Measurements from ENCODE around the gene DLGAP1. TPM values are rescaled to one million over a fixed set of nuclear protein-coding genes. Genes with fewer than 3 reads are reported as not detected.
A peak's percentile ranks its signal among the peaks of the same experiment; 100 is the strongest.
"Not testable (repeated sequence)": the region's sequence is repeated elsewhere in the genome, so short reads cannot be mapped to it uniquely, and the experiment has no call there.

Gene DLGAP1
- total RNA-seq, 1 donor from 2014 or later = 0.05 TPM

DNA sequence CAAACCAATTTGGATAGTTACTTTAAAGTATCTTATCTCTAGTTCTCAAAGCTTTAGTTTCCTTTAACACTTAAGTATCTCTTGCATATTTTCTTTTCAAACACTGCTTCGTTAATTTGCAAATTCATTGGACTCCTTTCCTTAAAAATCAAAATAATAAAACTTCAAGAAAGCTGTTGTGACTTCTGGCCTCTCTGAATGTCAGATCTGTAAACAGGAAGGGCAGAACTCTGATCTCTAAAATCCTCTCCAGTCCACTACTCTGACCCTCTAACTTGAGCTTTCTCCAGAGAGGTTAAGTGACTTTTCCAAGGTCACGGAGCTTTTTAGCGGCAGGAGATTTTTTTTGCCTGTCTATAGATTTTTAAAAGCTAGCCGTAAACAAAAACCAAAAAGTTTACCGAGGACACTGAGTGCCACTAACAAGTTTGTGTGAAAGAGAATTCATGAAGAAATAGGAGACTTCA lies 849.6 kb downstream of the DLGAP1 start:
- intact Hi-C loops (cut with micrococcal nuclease) = no loop called here
- H3K4me3 ChIP-seq = peak overlapping the region; percentile 67
- no peaks in the 10 kb centered on the region for H3K27me3 ChIP-seq (ENCODE audit: low read depth)
- H3K4me1 ChIP-seq = peaks cover 43% of the 10 kb centered on the region
- DNase-seq = no peak
- H3K9me3 ChIP-seq (replicated peaks) = no peaks in the 10 kb centered on the region
- H3K27ac ChIP-seq (replicated peaks) = peak overlapping the region; percentile 93
- no peaks in the 10 kb centered on the region for H3K36me3 ChIP-seq
- TF ChIP-seq, protein P1, sequence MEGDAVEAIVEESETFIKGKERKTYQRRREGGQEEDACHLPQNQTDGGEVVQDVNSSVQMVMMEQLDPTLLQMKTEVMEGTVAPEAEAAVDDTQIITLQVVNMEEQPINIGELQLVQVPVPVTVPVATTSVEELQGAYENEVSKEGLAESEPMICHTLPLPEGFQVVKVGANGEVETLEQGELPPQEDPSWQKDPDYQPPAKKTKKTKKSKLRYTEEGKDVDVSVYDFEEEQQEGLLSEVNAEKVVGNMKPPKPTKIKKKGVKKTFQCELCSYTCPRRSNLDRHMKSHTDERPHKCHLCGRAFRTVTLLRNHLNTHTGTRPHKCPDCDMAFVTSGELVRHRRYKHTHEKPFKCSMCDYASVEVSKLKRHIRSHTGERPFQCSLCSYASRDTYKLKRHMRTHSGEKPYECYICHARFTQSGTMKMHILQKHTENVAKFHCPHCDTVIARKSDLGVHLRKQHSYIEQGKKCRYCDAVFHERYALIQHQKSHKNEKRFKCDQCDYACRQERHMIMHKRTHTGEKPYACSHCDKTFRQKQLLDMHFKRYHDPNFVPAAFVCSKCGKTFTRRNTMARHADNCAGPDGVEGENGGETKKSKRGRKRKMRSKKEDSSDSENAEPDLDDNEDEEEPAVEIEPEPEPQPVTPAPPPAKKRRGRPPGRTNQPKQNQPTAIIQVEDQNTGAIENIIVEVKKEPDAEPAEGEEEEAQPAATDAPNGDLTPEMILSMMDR (IDR thresholded peaks at IDR 0.05; ENCODE audit: borderline replicate concordance) = no peak

DNA sequence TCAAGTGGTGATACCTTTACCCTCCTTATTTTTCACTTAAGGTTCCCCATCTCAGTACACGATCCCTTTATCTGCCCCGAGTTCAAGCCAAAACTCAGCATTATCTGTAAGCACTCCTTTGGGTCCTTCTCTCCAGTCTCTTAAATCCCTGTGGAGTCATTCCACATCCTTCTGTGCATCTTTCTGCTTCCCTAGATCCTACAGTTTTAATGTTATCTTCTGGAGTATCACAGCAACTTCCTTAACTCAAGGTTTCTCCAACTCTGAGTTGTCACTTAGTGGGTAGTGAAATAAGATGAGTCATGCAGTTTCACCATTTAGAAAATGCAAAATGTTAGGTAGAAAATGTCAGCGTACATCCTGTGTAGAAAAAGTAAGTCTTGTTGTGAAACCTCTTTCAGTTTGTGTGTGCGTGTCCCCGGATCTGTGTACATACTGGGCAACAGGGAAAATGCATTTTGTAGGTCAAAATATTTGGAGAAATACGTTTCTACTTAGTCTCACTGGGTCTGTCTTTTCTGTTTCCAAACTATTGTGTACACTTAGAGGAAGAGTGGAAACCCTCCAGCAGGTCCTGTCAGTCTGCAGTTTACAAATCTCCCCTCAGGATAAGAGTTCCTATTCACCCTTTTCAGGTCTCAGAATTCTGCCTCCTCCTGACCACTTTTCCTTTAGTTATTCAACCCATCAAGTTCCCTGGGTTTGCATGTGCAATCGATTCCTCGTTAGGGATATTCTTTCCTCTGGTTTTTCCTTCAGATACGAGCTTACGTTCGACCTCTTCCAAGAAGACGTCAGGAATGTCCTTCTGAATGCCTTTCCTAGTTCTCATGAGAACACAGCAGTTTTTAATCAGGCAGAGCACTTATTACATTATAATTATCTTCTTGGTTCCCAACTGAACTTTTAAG lies 850.4 kb downstream of the DLGAP1 start:
- Histone ChIP-seq H3K27me3 (ENCODE audit: low read depth) (no peaks in the 10 kb centered on the region), H3K9me3 (replicated peaks) (no peaks in the 10 kb centered on the region), H3K36me3 (no peaks in the 10 kb centered on the region), H3K27ac (replicated peaks) (peak overlapping the region; percentile 93), H3K4me1 (peaks cover 43% of the 10 kb centered on the region), H3K4me3 (peak overlapping the region; percentile 67)
- DNase-seq = no peak
- intact Hi-C loops (cut with micrococcal nuclease) = no loop called here
- TF ChIP-seq, protein P1 (IDR thresholded peaks at IDR 0.05; ENCODE audit: borderline replicate concordance) = no peak

GRCh38 chr18:3604235-3604497 lies 850.9 kb downstream of the DLGAP1 start:
- H3K4me1 ChIP-seq = peaks cover 43% of the 10 kb centered on the region
- DNase-seq = no peak
- TF ChIP-seq, protein P1 (IDR thresholded peaks at IDR 0.05; ENCODE audit: borderline replicate concordance) = no peak
- peak overlapping the region; percentile 93 for H3K27ac ChIP-seq (replicated peaks)
- H3K27me3 ChIP-seq (ENCODE audit: low read depth) = no peaks in the 10 kb centered on the region
- no peaks in the 10 kb centered on the region for H3K36me3 ChIP-seq
- peak overlapping the region; percentile 67 for H3K4me3 ChIP-seq
- no peaks in the 10 kb centered on the region for H3K9me3 ChIP-seq (replicated peaks)
- intact Hi-C loops (cut with micrococcal nuclease) = no loop called here

- Histone ChIP-seq H3K4me1 (peaks cover 45% of the 10 kb centered on the region), H3K9me3 (replicated peaks) (no peaks in the 10 kb centered on the region), H3K27ac (replicated peaks) (peak overlapping the region; percentile 93), H3K4me3 (peak overlapping the region; percentile 67), H3K27me3 (ENCODE audit: low read depth) (no peaks in the 10 kb centered on the region), H3K36me3 (no peaks in the 10 kb centered on the region)
- no peak for DNase-seq
- intact Hi-C loops (cut with micrococcal nuclease) = no loop called here
- TF ChIP-seq, protein P1 (IDR thresholded peaks at IDR 0.05; ENCODE audit: borderline replicate concordance) = no peak
These were observed 851.5 kb downstream of the DLGAP1 start for GRCh38 chr18:3603421-3604234.

- intact Hi-C loops (cut with micrococcal nuclease); H3K9me3 ChIP-seq (replicated peaks); H3K27me3 ChIP-seq (ENCODE audit: low read depth); H3K27ac ChIP-seq (replicated peaks); H3K4me3 ChIP-seq; DNase-seq; H3K36me3 ChIP-seq: not testable (repeated sequence)
- H3K4me1 ChIP-seq = peaks cover 64% of the 10 kb centered on the region
These were observed 853.9 kb downstream of the DLGAP1 start for GRCh38 chr18:3601106-3601755.
